Transverse colon (tissue), 4 donors: ENCODE measurements around the gene OGG1.

Source experiments
- CTCF ChIP-seq, 5 experiments: fragments of 200-600 bp in 3 of 5; fragments of 450-650 bp in 2 of 5; sonication (generic) in 3 of 5; IDR thresholded peaks; 1 replicate in 2 of 5; 2 replicates in 3 of 5; pipeline ENCODE4 v1.5.1; 2016 to 2017; ENCODE audit warnings: antibody characterized with exemption in 5 of 5, inconsistent platforms in 3 of 5, mild to moderate bottlenecking in 2 of 5, moderate library complexity in 1 of 5
- EP300 ChIP-seq: sonication (generic); formaldehyde crosslinking; IDR thresholded peaks from one replicate; pipeline ENCODE4 v1.6.1; 2017; ENCODE audit warnings: antibody characterized with exemption, low read depth
- POLR2A ChIP-seq: fragments of 450-650 bp; IDR thresholded peaks from one replicate; pipeline ENCODE4 v1.6.1; 2016; ENCODE audit warnings: antibody characterized with exemption, mild to moderate bottlenecking, moderate library complexity
- POLR2AphosphoS5 ChIP-seq, 3 donors: sonication (generic); formaldehyde crosslinking; IDR thresholded peaks; one replicate each; pipeline ENCODE4 v1.6.1; 2016; ENCODE audit warnings: antibody characterized with exemption in 3 of 3

GRCh38 chr3:9704347-9705322 lies 45.1 kb upstream of the OGG1 start:
- TF ChIP-seq CTCF (IDR thresholded peaks at IDR 0.05) (no peak), POLR2A (no peak), EP300 (no peak), POLR2AphosphoS5 (IDR thresholded peaks at IDR 0.05) (no peak)
